ENCODE results near the gene SKI.

The SKI gene

GRCh38 chr1:2358072-2358471 lies 130.0 kb downstream of the SKI start:
- Histone ChIP-seq H3F3A (ENCODE audit: insufficient read depth, low read length) (no peaks in the 10 kb centered on the region), H3K9me2 (ENCODE audit: low read depth, low read length) (no peaks in the 10 kb centered on the region), H3K4me1 (ENCODE audit: insufficient read depth, low read length, severe bottlenecking) (no peaks in the 10 kb centered on the region), H3K79me2 (ENCODE audit: insufficient read depth, low read length) (no peaks in the 10 kb centered on the region), H3K27ac (ENCODE audit: low read depth, low read length, poor library complexity, severe bottlenecking) (no peak overlapping the region), H3K36me3 (ENCODE audit: insufficient read depth, low read length) (no peaks in the 10 kb centered on the region), H3K4me2 (ENCODE audit: low read length) (no peak overlapping the region), H3K9me3 (ENCODE audit: low read length) (no peaks in the 10 kb centered on the region), H3K4me3 (ENCODE audit: low read depth, low read length, poor library complexity, severe bottlenecking) (no peak overlapping the region), H3K9ac (ENCODE audit: low read length) (no peak overlapping the region), H3K27me3 (ENCODE audit: insufficient read depth, low read length) (peaks cover 3% of the 10 kb centered on the region), H4K20me1 (ENCODE audit: insufficient read depth, low read length) (no peaks in the 10 kb centered on the region), H2AFZ (ENCODE audit: low read length) (no peak overlapping the region)
- TF ChIP-seq EZH2 (IDR thresholded peaks at IDR 0.05; ENCODE audit: borderline replicate concordance, low read length) = no peak
- TF ChIP-seq CTCF (IDR thresholded peaks at IDR 0.05; ENCODE audit: low read length) = no peak

- Histone ChIP-seq H3K27ac (ENCODE audit: low read depth, low read length, poor library complexity, severe bottlenecking) (no peak overlapping the region), H3K4me2 (ENCODE audit: low read length) (no peak overlapping the region), H2AFZ (ENCODE audit: low read length) (no peak overlapping the region), H3F3A (ENCODE audit: insufficient read depth, low read length) (no peaks in the 10 kb centered on the region), H3K36me3 (ENCODE audit: insufficient read depth, low read length) (no peaks in the 10 kb centered on the region; the same call in 1 of the 2 replicates), H3K9ac (ENCODE audit: low read length) (no peak overlapping the region), H3K9me3 (ENCODE audit: low read length) (0 out of 2 replicates have a peak, but pooled peaks cover 1% of the 10 kb centered on the region), H3K9me2 (ENCODE audit: low read depth, low read length) (no peaks in the 10 kb centered on the region), H3K27me3 (ENCODE audit: insufficient read depth, low read length) (no peaks in the 10 kb centered on the region; the same call in 1 of the 2 replicates), H3K4me3 (ENCODE audit: low read depth, low read length, poor library complexity, severe bottlenecking) (no peak overlapping the region), H3K79me2 (ENCODE audit: insufficient read depth, low read length) (no peaks in the 10 kb centered on the region), H3K4me1 (ENCODE audit: insufficient read depth, low read length, severe bottlenecking) (no peaks in the 10 kb centered on the region), H4K20me1 (ENCODE audit: insufficient read depth, low read length) (no peaks in the 10 kb centered on the region)
- TF ChIP-seq CTCF (IDR thresholded peaks at IDR 0.05; ENCODE audit: low read length) = no peak
- no peak for TF ChIP-seq EZH2 (IDR thresholded peaks at IDR 0.05; ENCODE audit: borderline replicate concordance, low read length)
Measured at GRCh38 chr1:2358651-2359640, 130.8 kb downstream of the SKI start.

All from OCI-LY1 (cell line).